Lower leg skin (tissue), 3 donors: ENCODE measurements around the gene RPP14.

Source experiments
- CTCF ChIP-seq, 3 donors: fragments of 450-650 bp; IDR thresholded peaks; one replicate each; pipeline ENCODE4 v1.5.1; 2016; ENCODE audit warnings: antibody characterized with exemption in 3 of 3, mild to moderate bottlenecking in 3 of 3, moderate library complexity in 2 of 3
- POLR2A ChIP-seq, 2 donors: fragments of 450-650 bp; IDR thresholded peaks; one replicate each; pipeline ENCODE4 v1.6.1; 2016 to 2017; ENCODE audit warnings: antibody characterized with exemption in 2 of 2, mild to moderate bottlenecking in 1 of 2, moderate library complexity in 1 of 2

GRCh38 chr3:58299075-58299474 is 7.0 kb upstream of the RPP14 start:
- TF ChIP-seq POLR2A (IDR thresholded peaks at IDR 0.05): no peak
- TF ChIP-seq CTCF (IDR thresholded peaks at IDR 0.05): no peak
